Measurements from ENCODE around the gene COG4. TPM values are rescaled to one million over a fixed set of nuclear protein-coding genes. Genes with fewer than 3 reads are reported as not detected.

The COG4 gene
- total and polyA plus RNA-seq, 2 experiments from 2014 or later = 28.8 to 38.1 TPM

DNA sequence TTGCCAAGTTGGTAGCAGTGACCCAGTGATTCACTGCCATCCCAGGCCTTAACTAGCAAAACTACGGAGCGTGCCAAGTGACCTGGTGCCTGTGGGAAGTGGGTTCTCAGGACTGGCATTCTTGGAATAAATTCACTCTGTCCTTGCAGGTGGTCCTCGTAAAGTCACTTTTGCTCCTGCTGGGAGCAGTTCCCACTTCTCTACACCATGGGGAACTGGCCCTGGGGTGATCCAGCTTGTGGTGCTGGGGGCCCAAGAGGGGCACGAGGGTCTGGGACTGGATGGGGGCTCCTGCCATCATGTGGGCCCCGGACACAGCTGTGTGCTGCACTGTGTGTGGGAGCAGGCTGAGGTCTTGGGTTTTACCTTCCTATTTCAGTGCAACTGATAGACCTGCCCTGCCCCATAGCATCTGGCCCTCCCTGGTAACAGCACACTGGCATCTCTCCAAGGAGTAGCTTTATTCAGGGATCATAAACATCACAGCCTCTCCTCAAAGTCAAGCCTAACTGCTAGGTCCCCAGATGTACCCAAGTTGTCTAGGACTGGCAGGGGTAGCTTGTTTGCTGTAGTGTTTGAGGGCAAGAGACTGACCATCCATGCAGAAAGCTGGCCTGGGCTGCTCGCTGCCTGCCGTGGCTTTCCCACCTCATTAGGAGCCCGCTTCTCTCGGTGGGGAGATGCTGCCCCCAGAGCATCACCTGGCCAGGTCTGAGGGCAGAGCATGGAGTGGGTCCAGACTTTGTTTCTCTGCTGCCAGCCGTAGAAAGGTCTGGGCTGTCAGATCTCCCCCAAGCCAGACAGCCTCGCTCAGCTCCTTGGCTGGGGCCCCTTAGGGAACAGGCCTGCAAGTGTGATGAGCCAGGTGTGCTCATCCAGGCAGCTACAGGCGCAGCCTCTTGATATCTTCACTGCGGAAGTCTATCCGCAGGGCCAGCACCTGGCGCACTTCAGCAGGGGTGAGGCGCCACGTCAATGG, 42.9 kb downstream of the COG4 start (continued):
- no peak for TF ChIP-seq CREB1 (CRISPR knock-in tag; IDR thresholded peaks at IDR 0.05; ENCODE audit: low read depth)
- no peak for TF ChIP-seq ZNF114 (CRISPR knock-in tag; IDR thresholded peaks at IDR 0.05)
- TF ChIP-seq EZH2phosphoT487 (IDR thresholded peaks at IDR 0.05; ENCODE audit: unreplicated experiment) = no peak

DNA sequence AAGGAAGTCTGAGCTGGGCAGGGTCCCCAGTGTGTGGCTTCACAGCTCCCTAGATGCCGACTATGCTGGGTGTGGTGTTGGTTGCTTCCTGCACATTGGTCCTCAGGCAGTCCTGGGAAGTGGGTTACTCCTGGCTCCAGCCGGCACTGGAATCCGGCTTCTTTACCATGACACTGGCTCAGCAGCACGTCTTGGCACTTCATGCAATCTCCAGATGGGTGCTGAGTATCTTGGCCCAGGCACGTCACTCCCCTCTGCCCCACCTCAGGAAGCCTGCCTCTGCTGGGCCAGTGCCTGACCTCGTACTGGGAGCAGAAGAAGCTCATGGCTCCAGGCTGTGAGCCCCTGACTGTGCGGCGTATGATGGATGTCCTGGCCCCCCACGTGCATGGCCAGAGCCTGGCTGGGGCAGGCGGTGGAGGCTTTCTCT, 44.4 kb downstream of the COG4 start:
- Mint-ChIP-seq H3K36me3 (ENCODE audit: low read depth) (peaks cover 9% of the 10 kb centered on the region; the same call in 2 of the 3 replicates), H3K27me3 (ENCODE audit: insufficient read depth, low read depth, poor library complexity) (peaks cover 14% of the 10 kb centered on the region)
- peak; percentile 61 for ATAC-seq

DNA sequence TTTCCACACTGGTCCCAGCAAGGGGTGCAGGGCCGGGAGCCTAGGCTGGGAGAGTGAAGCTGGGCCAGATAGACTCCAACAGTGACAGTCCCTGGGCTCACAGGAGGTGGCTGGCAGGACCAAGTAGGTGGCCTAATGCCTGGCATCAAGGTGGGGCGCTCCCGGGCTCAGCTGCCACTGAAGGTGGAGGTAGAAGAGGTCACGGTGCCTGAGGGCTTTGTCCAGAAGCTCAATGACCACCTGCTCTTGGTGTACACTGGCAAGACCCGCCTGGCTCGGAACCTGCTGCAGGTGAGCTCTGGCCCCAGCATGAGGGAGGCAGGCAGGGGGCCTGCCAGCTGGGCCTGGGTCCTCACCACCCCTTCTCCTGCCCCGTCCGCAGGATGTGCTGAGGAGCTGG, 45.2 kb downstream of the COG4 start:
- peaks cover 14% of the 10 kb centered on the region for H3K27me3 Mint-ChIP-seq (ENCODE audit: insufficient read depth, low read depth, poor library complexity)
- no peak overlapping the region for H3K4me2 ChIP-seq
- ATAC-seq = no peak
- DNase-seq (ENCODE audit: low spot score) = no peak
- H4K20me1 ChIP-seq (replicated peaks; ENCODE audit: insufficient read depth) = no peaks in the 10 kb centered on the region
- H3K27me3 ChIP-seq (ENCODE audit: insufficient read depth) = no peaks in the 10 kb centered on the region
- H3K36me3 Mint-ChIP-seq (ENCODE audit: low read depth) = peaks cover 9% of the 10 kb centered on the region; the same call in 2 of the 3 replicates
- H3K36me3 ChIP-seq (ENCODE audit: insufficient read depth) = no peaks in the 10 kb centered on the region
- H3K9me3 Mint-ChIP-seq = no peaks in the 10 kb centered on the region
- H3K79me2 ChIP-seq (replicated peaks; ENCODE audit: insufficient read depth) = no peaks in the 10 kb centered on the region
- H3K4me3 Mint-ChIP-seq = no peak overlapping the region
- H2AFZ ChIP-seq = no peak overlapping the region
- H3F3A ChIP-seq (replicated peaks; ENCODE audit: low read depth) = no peaks in the 10 kb centered on the region
- H3K27ac ChIP-seq (ENCODE audit: low read depth) = no peak overlapping the region
- H3K9me2 ChIP-seq (ENCODE audit: insufficient read depth) = no peaks in the 10 kb centered on the region
- no peak overlapping the region for H3K4me3 ChIP-seq
- TF ChIP-seq STAT1 (IDR thresholded peaks at IDR 0.05; ENCODE audit: unreplicated experiment) (no peak), EZH2phosphoT487 (IDR thresholded peaks at IDR 0.05; ENCODE audit: unreplicated experiment) (no peak), JUNB (IDR thresholded peaks at IDR 0.05; ENCODE audit: unreplicated experiment) (no peak), NANOG (IDR thresholded peaks at IDR 0.05; ENCODE audit: borderline replicate concordance) (no peak)
- TF ChIP-seq, protein P1, sequence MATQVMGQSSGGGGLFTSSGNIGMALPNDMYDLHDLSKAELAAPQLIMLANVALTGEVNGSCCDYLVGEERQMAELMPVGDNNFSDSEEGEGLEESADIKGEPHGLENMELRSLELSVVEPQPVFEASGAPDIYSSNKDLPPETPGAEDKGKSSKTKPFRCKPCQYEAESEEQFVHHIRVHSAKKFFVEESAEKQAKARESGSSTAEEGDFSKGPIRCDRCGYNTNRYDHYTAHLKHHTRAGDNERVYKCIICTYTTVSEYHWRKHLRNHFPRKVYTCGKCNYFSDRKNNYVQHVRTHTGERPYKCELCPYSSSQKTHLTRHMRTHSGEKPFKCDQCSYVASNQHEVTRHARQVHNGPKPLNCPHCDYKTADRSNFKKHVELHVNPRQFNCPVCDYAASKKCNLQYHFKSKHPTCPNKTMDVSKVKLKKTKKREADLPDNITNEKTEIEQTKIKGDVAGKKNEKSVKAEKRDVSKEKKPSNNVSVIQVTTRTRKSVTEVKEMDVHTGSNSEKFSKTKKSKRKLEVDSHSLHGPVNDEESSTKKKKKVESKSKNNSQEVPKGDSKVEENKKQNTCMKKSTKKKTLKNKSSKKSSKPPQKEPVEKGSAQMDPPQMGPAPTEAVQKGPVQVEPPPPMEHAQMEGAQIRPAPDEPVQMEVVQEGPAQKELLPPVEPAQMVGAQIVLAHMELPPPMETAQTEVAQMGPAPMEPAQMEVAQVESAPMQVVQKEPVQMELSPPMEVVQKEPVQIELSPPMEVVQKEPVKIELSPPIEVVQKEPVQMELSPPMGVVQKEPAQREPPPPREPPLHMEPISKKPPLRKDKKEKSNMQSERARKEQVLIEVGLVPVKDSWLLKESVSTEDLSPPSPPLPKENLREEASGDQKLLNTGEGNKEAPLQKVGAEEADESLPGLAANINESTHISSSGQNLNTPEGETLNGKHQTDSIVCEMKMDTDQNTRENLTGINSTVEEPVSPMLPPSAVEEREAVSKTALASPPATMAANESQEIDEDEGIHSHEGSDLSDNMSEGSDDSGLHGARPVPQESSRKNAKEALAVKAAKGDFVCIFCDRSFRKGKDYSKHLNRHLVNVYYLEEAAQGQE (IDR thresholded peaks at IDR 0.05; ENCODE audit: unreplicated experiment) = no peak
- peaks cover 9% of the 10 kb centered on the region; the same call in 2 of the 3 replicates for H3K4me1 Mint-ChIP-seq
- H3K27ac Mint-ChIP-seq = 0 out of 2 replicates have a peak overlapping the region, but pooled peaks have one; percentile 65
- H3K4me1 ChIP-seq (ENCODE audit: insufficient read depth) = no peaks in the 10 kb centered on the region

More for the DNA sequence above, 44.4 kb downstream of the COG4 start:
- peaks cover 9% of the 10 kb centered on the region; the same call in 2 of the 3 replicates for H3K4me1 Mint-ChIP-seq
- H3F3A ChIP-seq (replicated peaks; ENCODE audit: low read depth) = no peaks in the 10 kb centered on the region
- no peaks in the 10 kb centered on the region for H3K9me3 Mint-ChIP-seq
- H3K27ac ChIP-seq (ENCODE audit: low read depth) = no peak overlapping the region
- DNase-seq (ENCODE audit: low spot score) = peak; percentile 36
- peak overlapping the region; percentile 70; the same call in 1 of the 2 replicates for H3K27ac Mint-ChIP-seq
- H3K79me2 ChIP-seq (replicated peaks; ENCODE audit: insufficient read depth) = no peaks in the 10 kb centered on the region
- no peaks in the 10 kb centered on the region for H3K36me3 ChIP-seq (ENCODE audit: insufficient read depth)
- H4K20me1 ChIP-seq (replicated peaks; ENCODE audit: insufficient read depth) = no peaks in the 10 kb centered on the region
- no peak overlapping the region for H3K4me3 Mint-ChIP-seq
- H3K4me1 ChIP-seq (ENCODE audit: insufficient read depth) = no peaks in the 10 kb centered on the region
- no peaks in the 10 kb centered on the region for H3K9me2 ChIP-seq (ENCODE audit: insufficient read depth)
- no peak overlapping the region for H3K4me3 ChIP-seq
- no peak overlapping the region for H3K4me2 ChIP-seq
- no peaks in the 10 kb centered on the region for H3K27me3 ChIP-seq (ENCODE audit: insufficient read depth)
- no peak overlapping the region for H2AFZ ChIP-seq
- no peak for TF ChIP-seq JUNB (IDR thresholded peaks at IDR 0.05; ENCODE audit: unreplicated experiment)
- TF ChIP-seq NANOG (IDR thresholded peaks at IDR 0.05; ENCODE audit: borderline replicate concordance) = no peak
- TF ChIP-seq, protein P1 (IDR thresholded peaks at IDR 0.05; ENCODE audit: unreplicated experiment) = no peak
- no peak for TF ChIP-seq EZH2phosphoT487 (IDR thresholded peaks at IDR 0.05; ENCODE audit: unreplicated experiment)
